K562 (cell line): ENCODE data around the gene TMC5.

Experiments
- ETV6 ChIP-seq, 3 experiments: fragments of 150-350 bp in 1 of 3; sonication (generic) in 1 of 3; formaldehyde crosslinking in 1 of 3; IDR thresholded peaks; 2 replicates each; pipeline versions ENCODE4 v1.6.1 to v1.8.0; 2014 to 2022; ENCODE audit warnings: borderline replicate concordance in 2 of 3, low read depth in 2 of 3, antibody characterized with exemption in 1 of 3, low read length in 1 of 3, mild to moderate bottlenecking in 1 of 3, missing genetic modification reagents in 1 of 3
- MCM3 ChIP-seq: fragments of 450-650 bp; IDR thresholded peaks from 2 replicates; pipeline ENCODE4 v1.6.1; 2016
- NRF1 ChIP-seq, 2 experiments: fragments of 450-650 bp; IDR thresholded peaks in 1 of 2; conservative IDR thresholded peaks in 1 of 2; 2 replicates each; pipeline ENCODE4 v1.6.1; 2014; ENCODE audit warnings: mild to moderate bottlenecking in 2 of 2
- PREB ChIP-seq: sonication (generic); formaldehyde crosslinking; IDR thresholded peaks from 2 replicates; pipeline ENCODE4 v1.8.1; 2023; ENCODE audit warnings: mild to moderate bottlenecking, missing genetic modification reagents
- REST ChIP-seq, 2 experiments: fragments of 450-650 bp; formaldehyde crosslinking in 1 of 2; IDR thresholded peaks; 2 replicates each; pipeline versions ENCODE4 v1.4.0 to v1.6.1; 2014 to 2020; ENCODE audit warnings: mild to moderate bottlenecking in 2 of 2, borderline replicate concordance in 1 of 2, low read depth in 1 of 2
- ZZZ3 ChIP-seq: fragments of 450-650 bp; IDR thresholded peaks from 2 replicates; pipeline ENCODE4 v1.6.1; 2016; ENCODE audit warnings: antibody characterized with exemption, mild to moderate bottlenecking, moderate library complexity
- TF ChIP-seq, protein P1 (sequence below), 3 experiments: IDR thresholded peaks in 2 of 3; conservative IDR thresholded peaks in 1 of 3; 2 replicates each; pipeline ENCODE4 v1.5.1; 2011 to 2012; ENCODE audit warnings: low read length in 3 of 3, mild to moderate bottlenecking in 3 of 3, control low read depth in 2 of 3, improper control_type of control experiment in 1 of 3, inconsistent platforms in 1 of 3, low read depth in 1 of 3, mixed read lengths in 1 of 3, moderate library complexity in 1 of 3; ENCODE audit not compliant: insufficient read depth in 2 of 3

GRCh38 chr16:19521471-19522396 lies 104.1 kb downstream of the TMC5 start, which contains the start of gene GDE1:
- TF ChIP-seq NRF1 (conservative IDR thresholded peaks at IDR 0.05 in 1 of 2, IDR thresholded peaks at IDR 0.05 in 1 of 2) (peak in 1 of 2 experiments; percentile 56), MCM3 (no peak), REST (IDR thresholded peaks at IDR 0.05; ENCODE audit: borderline replicate concordance) (0 out of 2 replicates have a peak, but pooled peaks have one; percentile 11), REST (CRISPR knock-in tag; IDR thresholded peaks at IDR 0.05; ENCODE audit: low read depth) (no peak), PREB (CRISPR knock-in tag) (no peak), ETV6 (IDR thresholded peaks at IDR 0.05; ENCODE audit: borderline replicate concordance in 1 of 2, low read depth in 2 of 2, low read length in 1 of 2) (no peak), ETV6 (CRISPR knock-in tag; IDR thresholded peaks at IDR 0.05; ENCODE audit: borderline replicate concordance) (no peak), ZZZ3 (no peak)
- TF ChIP-seq, protein P1, sequence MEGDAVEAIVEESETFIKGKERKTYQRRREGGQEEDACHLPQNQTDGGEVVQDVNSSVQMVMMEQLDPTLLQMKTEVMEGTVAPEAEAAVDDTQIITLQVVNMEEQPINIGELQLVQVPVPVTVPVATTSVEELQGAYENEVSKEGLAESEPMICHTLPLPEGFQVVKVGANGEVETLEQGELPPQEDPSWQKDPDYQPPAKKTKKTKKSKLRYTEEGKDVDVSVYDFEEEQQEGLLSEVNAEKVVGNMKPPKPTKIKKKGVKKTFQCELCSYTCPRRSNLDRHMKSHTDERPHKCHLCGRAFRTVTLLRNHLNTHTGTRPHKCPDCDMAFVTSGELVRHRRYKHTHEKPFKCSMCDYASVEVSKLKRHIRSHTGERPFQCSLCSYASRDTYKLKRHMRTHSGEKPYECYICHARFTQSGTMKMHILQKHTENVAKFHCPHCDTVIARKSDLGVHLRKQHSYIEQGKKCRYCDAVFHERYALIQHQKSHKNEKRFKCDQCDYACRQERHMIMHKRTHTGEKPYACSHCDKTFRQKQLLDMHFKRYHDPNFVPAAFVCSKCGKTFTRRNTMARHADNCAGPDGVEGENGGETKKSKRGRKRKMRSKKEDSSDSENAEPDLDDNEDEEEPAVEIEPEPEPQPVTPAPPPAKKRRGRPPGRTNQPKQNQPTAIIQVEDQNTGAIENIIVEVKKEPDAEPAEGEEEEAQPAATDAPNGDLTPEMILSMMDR (IDR thresholded peaks at IDR 0.05 in 2 of 3, conservative IDR thresholded peaks at IDR 0.05 in 1 of 3; ENCODE audit: insufficient read depth in 2 of 3, low read depth in 1 of 3, low read length in 3 of 3), result peak; percentile 56 to 59 (median 58); a peak in 5 of 6 replicates
